Motor neuron (in vitro differentiated cells): ENCODE results near the gene RNF13. TPM values are rescaled to one million over a fixed set of nuclear protein-coding genes. Genes with fewer than 3 reads are reported as not detected.

Experiments used
- ATAC-seq, 8 experiments: fragments of 200-7000 bp; cut with Tn5 transposase; replicated peaks in 6 of 8; 2 replicates each; pipeline ENCODE4 v1.8.0; 2021; ENCODE audit warnings: mild to moderate bottlenecking in 8 of 8, moderate library complexity in 8 of 8
- H3K27ac ChIP-seq, 2 donors: fragments of 250-450 bp; sonication (Bioruptor Pico); 2 replicates each; pipeline ENCODE4 v1.9.0; 2021; ENCODE audit warnings: antibody characterized with exemption in 2 of 2, mild to moderate bottlenecking in 2 of 2, moderate library complexity in 1 of 2
- H3K4me1 ChIP-seq, 2 donors: fragments of 250-450 bp; sonication (Bioruptor Pico); replicated peaks in 1 of 2; 2 replicates each; pipeline ENCODE4 v1.6.1; 2021; ENCODE audit warnings: antibody characterized with exemption in 2 of 2, mild to moderate bottlenecking in 2 of 2, moderate library complexity in 1 of 2
- H3K4me3 ChIP-seq, 5 donors: fragments of 250-450 bp; sonication (Bioruptor Pico); 2 replicates each; pipeline ENCODE4 v1.9.0; 2021; ENCODE audit warnings: antibody characterized with exemption in 5 of 5, mild to moderate bottlenecking in 5 of 5, moderate library complexity in 4 of 5
- WGBS, 10 experiments: fragments of 450-650 bp; shearing (Covaris generic); methylation state at CpG; one replicate each; pipeline ENCODE4 v1.0.0; 2022; 5-methylcytosine and 5-hydroxymethylcytosine counted together
- in situ Hi-C, 9 experiments: fragments of 400-800 bp; cut with MboI; loops; one replicate each; pipeline ENCODE4 v1.15.0; 2021; ENCODE audit warnings: low sequenced_read_pairs in 9 of 9, low pct_unique_long_range_greater_than_20kb in 2 of 9; ENCODE audit not compliant: unreplicated experiment in 9 of 9
- total RNA-seq, 8 experiments: library from RNA; unstranded; fragments of 300-600 nt; gene quantifications; 2 replicates each; pipeline versions ENCODE4 v1.2.3 to v1.2.4, GENCODE V29; 2022

RNF13 gene
- total RNA-seq, 8 experiments from 2014 or later: 22.5 to 112 (median 36.7) TPM

DNA sequence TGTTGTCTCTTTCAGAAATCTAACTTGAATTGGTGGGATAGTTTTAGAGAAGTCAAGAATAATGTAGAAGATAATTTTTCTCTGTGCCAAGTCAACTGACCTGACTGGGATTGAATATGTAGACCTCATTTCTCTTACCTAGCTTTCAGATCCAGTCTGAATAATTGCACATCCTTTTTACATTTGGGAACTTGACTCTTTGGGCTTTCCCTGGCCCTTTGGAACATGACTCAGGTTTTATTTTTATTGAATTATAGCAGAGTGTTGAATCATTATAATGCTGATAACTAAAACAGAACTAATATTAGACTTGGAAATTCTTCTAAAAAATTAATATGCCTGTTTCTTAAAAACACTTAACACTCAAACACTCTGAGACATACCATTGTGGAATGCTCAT, 81.2 kb downstream of the RNF13 start:
- Histone ChIP-seq H3K4me3 (no peak overlapping the region), H3K27ac (no peak overlapping the region), H3K4me1 (peaks cover 0 to 5% of the 10 kb centered on the region in 2 donors)
- in situ Hi-C loops: no loop called here
- peak in 2 of 8 experiments; percentile 51 to 57 for ATAC-seq

DNA sequence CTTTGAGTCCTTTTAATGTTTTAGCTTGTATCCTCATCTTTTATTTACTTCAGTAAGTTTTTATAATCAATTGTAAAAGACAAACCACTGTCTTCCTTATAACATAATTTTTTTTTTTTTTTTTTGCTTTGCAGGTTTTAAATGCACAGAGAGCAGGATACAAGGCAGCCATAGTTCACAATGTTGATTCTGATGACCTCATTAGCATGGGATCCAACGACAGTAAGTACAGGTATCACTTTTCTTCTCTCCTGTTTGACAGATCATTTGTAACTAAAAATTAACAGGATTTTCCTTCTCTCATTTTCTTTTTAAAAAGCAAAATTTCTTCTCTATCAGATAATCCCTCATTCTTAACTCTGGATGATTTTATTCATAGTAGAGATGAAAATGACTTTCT, 82.3 kb downstream of the RNF13 start:
- no peak for ATAC-seq
- in situ Hi-C loops: no loop called here
- WGBS, 10 experiments: 40 to 100% (median 60%) methylated on average over 1 of the region's 1 CpG

DNA sequence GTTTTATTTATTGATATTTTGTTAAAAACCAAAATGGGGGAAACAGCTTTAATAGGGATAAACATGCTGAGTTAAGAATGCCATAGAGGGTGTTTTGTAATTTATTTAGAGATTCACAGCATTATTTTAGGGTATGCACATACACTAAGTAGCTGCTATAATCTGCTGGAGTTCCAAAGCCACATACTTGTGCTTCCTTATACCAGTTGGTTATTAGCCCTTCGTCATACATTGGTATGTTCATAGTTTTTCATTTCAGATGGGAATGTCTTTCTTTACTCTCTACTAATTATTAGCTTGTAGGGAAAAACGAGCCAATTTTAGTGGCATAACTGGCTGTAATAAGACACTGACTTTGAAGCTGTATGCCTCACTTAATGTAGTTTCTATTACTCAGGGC, 82.8 kb downstream of the RNF13 start:
- in situ Hi-C loops: no loop called here
- peak in 3 of 8 experiments; percentile 42 to 50 (median 46) for ATAC-seq
- WGBS, 10 experiments: 20 to 100% (median 91%) methylated on average over 1 to 2 of the region's 2 CpGs; no CpG with 5 or more reads in 2 of the 10 experiments
- no peak overlapping the region for H3K4me3 ChIP-seq
- H3K4me1 ChIP-seq: peaks cover 0 to 5% of the 10 kb centered on the region in 2 donors
- no peak overlapping the region for H3K27ac ChIP-seq

More for the DNA sequence above, 82.3 kb downstream of the RNF13 start:
- H3K27ac ChIP-seq: no peak overlapping the region
- no peak overlapping the region for H3K4me3 ChIP-seq
- peaks cover 0 to 5% of the 10 kb centered on the region in 2 donors for H3K4me1 ChIP-seq

DNA sequence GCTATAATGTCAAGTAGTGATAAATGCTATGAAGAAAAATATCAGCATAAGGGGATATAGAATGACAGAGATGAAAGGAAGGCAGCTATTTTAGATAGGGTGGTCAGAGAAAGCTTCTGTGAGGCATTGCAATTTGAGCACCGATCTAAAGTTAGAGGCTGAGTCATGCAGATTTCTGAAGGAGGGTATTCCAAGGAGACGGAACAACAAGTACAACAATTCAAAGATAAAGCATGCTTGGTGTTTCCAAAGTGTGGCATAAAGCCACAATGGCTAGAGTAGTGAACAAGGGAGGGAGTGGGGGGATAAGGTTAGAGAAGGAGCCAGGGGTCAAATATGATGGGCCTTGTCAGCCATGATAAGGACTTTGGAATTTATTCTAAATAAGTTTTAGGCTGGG, 85.8 kb downstream of the RNF13 start:
- ATAC-seq: peak in 2 of 8 experiments; percentile 19 to 80
- H3K4me1 ChIP-seq: no peaks in the 10 kb centered on the region
- no peak overlapping the region for H3K27ac ChIP-seq
- no peak overlapping the region for H3K4me3 ChIP-seq
- in situ Hi-C loops: no loop called here
- 60 to 100% (median 90%) methylated on average over 1 to 2 of the region's 2 CpGs; no CpG with 5 or more reads in 1 of the 10 experiments for WGBS, 10 experiments

DNA sequence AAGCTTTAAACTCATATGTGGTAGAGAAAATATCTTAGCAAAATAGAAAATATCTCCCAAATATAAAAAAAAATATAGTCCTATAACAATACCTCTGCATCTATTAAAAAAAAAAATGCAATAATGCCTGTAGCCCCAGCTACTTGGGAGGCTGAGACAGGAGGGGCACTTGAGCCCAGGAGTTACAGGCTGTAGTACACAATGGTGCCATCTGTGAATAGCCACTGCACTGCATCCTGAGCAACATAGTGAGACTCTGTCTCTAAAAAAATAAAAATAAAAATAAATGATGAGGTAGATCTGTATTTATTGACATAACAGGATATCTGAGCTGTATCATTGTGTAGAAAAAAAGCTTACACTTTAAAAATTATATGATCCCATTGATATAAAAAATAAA, 87.3 kb downstream of the RNF13 start:
- in situ Hi-C loops: no loop called here
- ATAC-seq: no peak

DNA sequence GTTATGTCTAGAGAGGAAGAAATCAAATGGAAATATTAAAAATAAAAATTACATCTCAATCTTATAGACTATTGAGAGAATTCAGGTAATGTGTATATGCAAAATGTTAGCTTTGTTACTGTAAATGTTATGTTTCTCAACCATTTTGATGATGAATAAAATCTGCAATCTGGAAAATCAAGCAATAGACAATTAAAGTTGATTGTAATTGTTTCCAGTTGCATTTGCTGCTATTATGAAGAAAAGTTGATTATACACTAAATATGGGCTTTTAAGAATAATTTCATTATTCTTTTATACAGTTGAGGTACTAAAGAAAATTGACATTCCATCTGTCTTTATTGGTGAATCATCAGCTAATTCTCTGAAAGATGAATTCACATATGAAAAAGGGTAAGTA, 88.8 kb downstream of the RNF13 start:
- in situ Hi-C loops: no loop called here
- no peaks in the 10 kb centered on the region for H3K4me1 ChIP-seq
- ATAC-seq: no peak
- H3K4me3 ChIP-seq: no peak overlapping the region
- H3K27ac ChIP-seq: no peak overlapping the region

More for the DNA sequence above, 87.3 kb downstream of the RNF13 start:
- Histone ChIP-seq H3K4me3 (no peak overlapping the region), H3K4me1 (no peaks in the 10 kb centered on the region), H3K27ac (no peak overlapping the region)

DNA sequence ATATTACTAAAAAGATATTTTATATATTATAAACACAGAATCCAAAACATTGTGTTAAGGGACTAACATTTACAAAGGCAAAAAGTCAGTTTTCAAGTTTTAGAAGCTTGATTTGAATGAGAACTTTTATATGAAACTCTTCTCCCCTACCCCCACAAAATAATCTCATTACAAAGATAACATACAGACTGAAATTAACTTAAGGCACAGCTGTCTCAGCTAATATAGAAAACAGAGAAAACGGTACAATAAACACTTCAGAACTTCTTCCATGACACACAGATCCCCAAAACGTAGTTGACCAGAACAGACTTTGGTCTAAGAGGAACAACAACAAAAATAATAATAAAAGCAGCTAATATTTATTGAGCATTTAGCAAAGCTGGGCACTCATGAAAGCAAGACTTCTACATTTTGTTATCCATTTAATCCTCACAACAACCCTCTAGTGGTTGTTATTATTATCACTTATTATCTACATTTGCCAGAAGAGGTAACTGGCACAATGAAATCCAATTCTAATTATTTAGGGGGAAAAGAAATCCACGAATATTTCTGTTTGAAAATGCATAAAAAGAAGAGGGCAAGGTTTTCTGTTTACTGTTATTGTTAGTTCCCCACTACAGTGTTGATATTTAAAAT, 89.6 kb downstream of the RNF13 start:
- ATAC-seq: no peak
- no peaks in the 10 kb centered on the region for H3K4me1 ChIP-seq
- in situ Hi-C loops: no loop called here
- H3K27ac ChIP-seq: no peak overlapping the region
- 42 to 92% (median 83%) methylated on average over 1 to 3 of the region's 3 CpGs for WGBS, 10 experiments
- H3K4me3 ChIP-seq: no peak overlapping the region

DNA sequence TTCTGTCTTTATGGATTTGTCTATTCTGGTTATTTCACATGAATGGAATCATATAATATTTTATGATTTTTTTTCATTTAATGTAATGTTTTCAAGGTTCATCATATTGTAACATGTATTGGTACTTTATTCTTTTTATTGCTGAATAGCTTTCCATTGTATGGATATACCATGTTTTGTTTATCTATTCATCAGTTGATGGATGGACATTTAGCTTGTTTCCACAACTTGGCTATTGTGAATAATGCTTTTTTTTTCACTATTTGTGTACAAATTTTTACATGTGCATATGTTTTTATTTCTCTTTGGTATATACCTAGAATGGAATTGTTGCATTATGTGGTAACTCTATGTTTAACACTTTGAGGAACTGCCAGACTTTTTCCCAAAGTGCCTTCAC, 93.0 kb downstream of the RNF13 start:
- no peak for ATAC-seq
- in situ Hi-C loops: no loop called here
- Histone ChIP-seq H3K4me3 (no peak overlapping the region), H3K27ac (no peak overlapping the region), H3K4me1 (peaks cover 0 to 12% of the 10 kb centered on the region in 2 donors)

DNA sequence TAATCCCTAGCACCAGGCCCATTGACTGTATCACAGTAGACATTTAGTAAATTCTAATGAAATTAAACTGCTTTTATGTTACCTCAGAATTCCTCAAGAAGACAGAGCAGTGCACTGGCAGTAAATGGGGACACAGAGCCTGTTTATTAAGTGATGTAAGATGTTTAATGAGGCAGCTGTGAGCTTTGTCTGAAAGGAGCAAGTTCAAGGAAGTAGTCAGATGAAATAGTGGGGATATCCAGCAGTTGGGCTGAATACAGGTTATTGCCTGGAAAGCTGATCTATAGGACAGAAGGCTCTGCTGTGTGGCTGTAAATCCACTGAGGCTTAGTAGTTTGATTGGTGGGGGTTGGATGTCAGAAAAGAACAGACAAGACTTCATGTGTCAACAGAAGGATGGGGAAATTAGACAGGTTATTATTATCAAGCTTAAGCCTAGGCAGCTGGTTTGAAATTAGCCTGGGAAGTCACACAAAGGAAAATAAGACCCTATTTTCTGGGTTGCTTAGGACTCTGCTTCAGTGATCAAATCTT, 95.5 kb downstream of the RNF13 start:
- H3K4me3 ChIP-seq: no peak overlapping the region
- no peak overlapping the region for H3K27ac ChIP-seq
- H3K4me1 ChIP-seq: peaks cover 0 to 12% of the 10 kb centered on the region in 2 donors
- in situ Hi-C loops: no loop called here
- peak in 3 of 8 experiments; percentile 41 to 82 (median 67) for ATAC-seq

DNA sequence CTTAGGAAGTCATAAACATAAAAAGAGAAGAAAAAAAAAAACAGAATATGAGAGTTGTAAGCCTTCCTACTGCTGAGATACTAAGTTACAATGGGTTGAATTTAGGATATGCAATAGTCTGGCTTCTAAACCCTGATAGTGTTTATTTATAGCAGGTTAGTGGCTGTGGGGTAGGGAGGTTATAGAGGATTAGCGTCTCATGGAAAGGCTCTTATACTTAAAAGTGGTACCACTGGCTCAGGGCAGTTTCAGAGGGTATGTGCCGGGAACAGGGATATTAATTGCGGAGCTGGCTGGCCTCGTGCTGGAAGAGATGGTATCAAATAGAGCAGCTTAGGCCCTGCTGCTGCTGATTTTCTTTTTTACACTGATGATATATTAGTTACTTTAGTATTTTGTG, 96.9 kb downstream of the RNF13 start:
- no peak overlapping the region for H3K27ac ChIP-seq
- peak in 2 of 8 experiments; percentile 12 to 25 for ATAC-seq
- 86 to 100% (median 96%) methylated on average over 1 to 4 of the region's 4 CpGs; no CpG with 5 or more reads in 1 of the 10 experiments for WGBS, 10 experiments
- no peak overlapping the region for H3K4me3 ChIP-seq
- H3K4me1 ChIP-seq: peaks cover 0 to 12% of the 10 kb centered on the region in 2 donors
- in situ Hi-C loops: no loop called here

DNA sequence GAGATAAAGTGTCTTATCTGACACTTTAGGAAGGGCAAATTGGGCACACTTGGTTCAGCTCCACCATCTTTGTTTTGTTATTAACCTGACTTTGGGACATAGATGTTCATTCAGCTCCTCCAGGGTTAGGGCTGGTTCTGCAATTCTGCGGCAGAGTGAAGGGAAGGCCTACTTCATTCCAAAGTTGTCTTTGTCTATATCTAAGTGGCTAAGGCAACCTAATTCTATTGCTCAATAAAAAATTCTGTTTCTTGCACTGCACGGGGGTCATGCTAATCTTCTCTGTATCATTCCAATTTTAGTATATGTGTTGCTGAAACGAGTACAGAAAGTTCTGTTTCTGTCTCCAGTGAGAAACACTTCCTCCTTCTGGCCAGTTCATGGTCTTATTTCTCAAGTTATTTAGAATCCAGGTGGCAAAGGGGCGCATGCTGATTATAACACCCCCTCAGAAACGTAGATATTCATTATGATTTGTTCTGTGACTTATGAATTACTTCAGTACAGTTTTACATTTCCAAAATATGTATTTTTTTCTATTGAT, 104.2 kb downstream of the RNF13 start:
- no peak overlapping the region for H3K4me3 ChIP-seq
- in situ Hi-C loops: no loop called here
- H3K27ac ChIP-seq: no peak overlapping the region
- ATAC-seq: no peak
- WGBS, 10 experiments: 75 to 100% (median 94%) methylated on average over 2 to 5 of the region's 5 CpGs; no CpG with 5 or more reads in 2 of the 10 experiments
- H3K4me1 ChIP-seq: no peaks in the 10 kb centered on the region

DNA sequence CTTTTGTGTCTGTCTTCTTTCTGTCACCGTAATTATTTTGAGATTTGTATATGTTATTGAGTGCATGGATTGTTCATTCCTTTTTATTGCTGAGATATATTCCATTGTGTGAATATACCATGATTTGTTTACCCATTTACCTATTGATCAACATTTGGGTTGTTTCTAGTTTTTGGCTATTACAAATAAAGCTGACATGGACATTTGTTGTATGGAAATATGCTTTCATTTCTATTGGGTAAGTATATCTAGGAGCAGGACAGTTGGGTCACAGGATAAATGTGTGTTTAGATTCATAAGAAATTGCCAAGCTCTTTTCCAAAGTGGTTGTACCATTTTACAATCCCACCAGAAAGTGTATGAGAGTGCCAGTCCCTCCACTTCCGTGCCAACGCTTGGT, 106.5 kb downstream of the RNF13 start:
- Histone ChIP-seq H3K27ac (no peak overlapping the region), H3K4me1 (no peaks in the 10 kb centered on the region), H3K4me3 (no peak overlapping the region)
- WGBS, 10 experiments: 93 to 100% (median 100%) methylated on average over 1 to 3 of the region's 3 CpGs; no CpG with 5 or more reads in 1 of the 10 experiments
- ATAC-seq: no peak
- in situ Hi-C loops: no loop called here

DNA sequence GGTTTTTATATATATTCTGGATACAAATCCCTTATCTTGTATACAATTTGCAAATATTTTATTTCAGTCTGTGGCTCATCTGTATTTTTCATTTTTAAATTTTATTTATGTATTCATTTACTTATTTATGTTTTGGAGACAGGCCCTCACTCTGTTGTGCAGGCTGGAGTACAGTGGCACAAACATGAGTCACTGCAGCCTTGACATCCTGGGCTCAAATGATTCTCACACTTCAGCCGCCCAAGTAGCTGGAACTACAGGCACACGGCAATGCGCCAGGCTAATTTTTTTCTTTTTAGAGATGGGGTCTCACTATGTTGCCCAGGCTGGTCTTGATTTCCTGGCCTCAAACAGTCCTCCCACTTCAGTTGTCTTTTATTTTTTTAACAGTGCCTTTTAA, 107.1 kb downstream of the RNF13 start:
- H3K27ac ChIP-seq: no peak overlapping the region
- WGBS, 10 experiments: 90 to 100% (median 95%) methylated on average over 1 to 3 of the region's 3 CpGs; no CpG with 5 or more reads in 2 of the 10 experiments
- no peaks in the 10 kb centered on the region for H3K4me1 ChIP-seq
- ATAC-seq: no peak
- in situ Hi-C loops: no loop called here
- H3K4me3 ChIP-seq: no peak overlapping the region

DNA sequence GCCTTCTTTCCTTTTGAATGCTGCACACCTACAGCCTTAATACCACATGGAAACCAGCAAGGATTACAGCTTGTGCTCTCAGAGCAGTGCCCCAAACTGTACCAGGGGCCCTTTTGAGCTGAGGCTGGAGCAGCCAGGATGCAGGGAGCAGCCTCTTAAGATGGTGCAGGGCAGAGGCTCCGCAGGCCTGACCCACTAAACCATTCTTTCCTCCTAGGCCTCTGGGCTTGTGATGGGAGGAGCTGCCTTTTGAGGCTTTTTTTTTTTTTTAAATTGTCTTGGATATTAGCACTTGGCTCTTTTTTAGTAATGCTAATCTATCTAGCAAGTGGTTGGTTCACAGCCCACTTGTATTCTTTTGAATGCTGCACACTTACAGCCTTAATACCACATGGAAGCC, 120.0 kb downstream of the RNF13 start:
- Histone ChIP-seq H3K4me1 (no peaks in the 10 kb centered on the region), H3K27ac (no peak overlapping the region), H3K4me3 (no peak overlapping the region)
- WGBS, 10 experiments: 100% methylated on average over 1 of the region's 1 CpG; no CpG with 5 or more reads in 8 of the 10 experiments
- in situ Hi-C loops: no loop called here
- no peak for ATAC-seq
